Measurements from ENCODE around the gene OR10G7.

GRCh38 chr11:124052966-124053365, 11.8 kb upstream of the OR10G7 start:
- TF ChIP-seq CTCF (IDR thresholded peaks at IDR 0.05) = no peak
- no peak for TF ChIP-seq POLR2A (IDR thresholded peaks at IDR 0.05)
